Measurements from ENCODE around the gene UFD1.

DNA sequence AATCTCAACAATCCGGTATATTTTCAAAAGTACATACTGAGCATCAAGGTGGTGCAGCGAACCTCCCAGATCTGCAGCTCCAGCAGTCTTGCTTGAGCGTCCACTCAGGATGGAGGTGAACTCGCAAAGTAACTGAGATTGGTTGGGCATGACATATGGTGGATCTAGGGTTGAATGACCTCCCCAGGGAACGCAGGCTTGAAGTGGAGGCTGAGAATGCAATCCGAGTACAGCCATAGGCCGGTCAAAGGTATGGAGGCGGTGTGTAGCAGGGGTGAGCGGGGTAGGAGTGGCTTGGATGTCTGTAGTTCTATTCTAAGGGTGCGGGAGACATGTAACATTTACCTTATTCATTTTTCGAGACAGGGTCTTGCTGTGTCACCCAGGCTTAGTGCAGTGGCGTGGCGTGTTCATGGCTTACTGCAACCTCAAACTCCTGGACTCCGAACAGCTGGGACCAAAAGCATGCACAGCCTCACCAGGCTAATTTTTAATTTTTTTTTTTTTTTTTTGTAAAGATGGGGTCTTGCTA, 30.9 kb downstream of the UFD1 start:
- no peak for TF ChIP-seq CTCF (IDR thresholded peaks at IDR 0.05)
- TF ChIP-seq POLR2A (IDR thresholded peaks at IDR 0.05) = no peak

All from esophagus squamous epithelium (tissue), 4 donors.